ENCODE data around the gene HNRNPD. TPM values are rescaled to one million over a fixed set of nuclear protein-coding genes. Genes with fewer than 3 reads are reported as not detected.
"Not testable (repeated sequence)": the region's sequence is repeated elsewhere in the genome, so short reads cannot be mapped to it uniquely, and the experiment has no call there.

HNRNPD gene
- total RNA-seq, 2 donors from 2014 or later = 63.2 to 110 TPM

GRCh38 chr4:82373486-82373815 is 340 bp downstream of the HNRNPD start:
- Histone ChIP-seq H3K4me3 (peak overlapping the region; percentile 93), H3K4me1 (ENCODE audit: control insufficient read depth in 1 of 2, low read depth in 2 of 2) (peaks cover 17 to 45% of the 10 kb centered on the region in 2 donors), H3K27ac (peak overlapping the region; percentile 96 to 97), H3K36me3 (no peaks in the 10 kb centered on the region), H3K9me3 (no peaks in the 10 kb centered on the region), H3K27me3 (replicated peaks; ENCODE audit: insufficient read depth) (no peaks in the 10 kb centered on the region)
- DNase-seq (ENCODE audit: low spot score) (no peak), ATAC-seq (ENCODE audit: insufficient number of reproducible peaks, low FRiP score, low read depth) (peak; percentile 7)
- no peak for TF ChIP-seq CTCF (IDR thresholded peaks at IDR 0.05)

- H3K4me1 ChIP-seq (ENCODE audit: control insufficient read depth in 1 of 2, low read depth in 2 of 2) = peaks cover 21 to 51% of the 10 kb centered on the region in 2 donors
- peak overlapping the region; percentile 93 for H3K4me3 ChIP-seq
- DNase-seq (ENCODE audit: low spot score) = peak; percentile 50
- H3K27ac ChIP-seq = peak overlapping the region; percentile 96 to 97
- no peaks in the 10 kb centered on the region for H3K36me3 ChIP-seq
- peak; percentile 22 for ATAC-seq (ENCODE audit: insufficient number of reproducible peaks, low FRiP score, low read depth)
- no peaks in the 10 kb centered on the region for H3K9me3 ChIP-seq
- no peaks in the 10 kb centered on the region for H3K27me3 ChIP-seq (replicated peaks; ENCODE audit: insufficient read depth)
- TF ChIP-seq CTCF (IDR thresholded peaks at IDR 0.05) = no peak
Measured at GRCh38 chr4:82372517-82373485, 990 bp downstream of the HNRNPD start.

- peaks cover 25 to 64% of the 10 kb centered on the region in 2 donors for H3K4me1 ChIP-seq (ENCODE audit: control insufficient read depth in 1 of 2, low read depth in 2 of 2)
- ATAC-seq (ENCODE audit: insufficient number of reproducible peaks, low FRiP score, low read depth) (no peak), DNase-seq (ENCODE audit: low spot score) (no peak)
- H3K9me3 ChIP-seq = no peaks in the 10 kb centered on the region
- H3K4me3 ChIP-seq = peak overlapping the region; percentile 93
- no peak overlapping the region for H3K27ac ChIP-seq
- H3K27me3 ChIP-seq (replicated peaks; ENCODE audit: insufficient read depth) = no peaks in the 10 kb centered on the region
- H3K36me3 ChIP-seq = no peaks in the 10 kb centered on the region
- no peak for TF ChIP-seq CTCF (IDR thresholded peaks at IDR 0.05)
Measured at GRCh38 chr4:82371497-82371896, 2.3 kb downstream of the HNRNPD start.

- Histone ChIP-seq H3K27ac (no peak overlapping the region), H3K4me3 (no peak overlapping the region), H3K9me3 (no peaks in the 10 kb centered on the region), H3K4me1 (ENCODE audit: control insufficient read depth in 1 of 2, low read depth in 2 of 2) (peaks cover 47 to 92% of the 10 kb centered on the region in 2 donors), H3K36me3 (no peaks in the 10 kb centered on the region), H3K27me3 (replicated peaks; ENCODE audit: insufficient read depth) (no peaks in the 10 kb centered on the region)
- DNase-seq (ENCODE audit: low spot score) = no peak
- TF ChIP-seq CTCF (IDR thresholded peaks at IDR 0.05) = no peak
- no peak for ATAC-seq (ENCODE audit: insufficient number of reproducible peaks, low FRiP score, low read depth)
Measured at GRCh38 chr4:82367438-82368097, 6.2 kb downstream of the HNRNPD start.

- not testable (repeated sequence) for H3K27me3 ChIP-seq (replicated peaks; ENCODE audit: insufficient read depth); ATAC-seq (ENCODE audit: insufficient number of reproducible peaks, low FRiP score, low read depth); DNase-seq (ENCODE audit: low spot score); H3K4me3 ChIP-seq; H3K27ac ChIP-seq; H3K36me3 ChIP-seq; H3K9me3 ChIP-seq
- H3K4me1 ChIP-seq (ENCODE audit: control insufficient read depth in 1 of 2, low read depth in 2 of 2) = peaks cover 56 to 95% of the 10 kb centered on the region in 2 donors
Measured at GRCh38 chr4:82366431-82366830, 7.4 kb downstream of the HNRNPD start.

All from thoracic aorta (tissue), 2 donors.